Measurements from ENCODE around the gene NFIC. TPM values are rescaled to one million over a fixed set of nuclear protein-coding genes. Genes with fewer than 3 reads are reported as not detected.

Gene NFIC
- polyA plus RNA-seq, 1 experiment = 5.0 TPM

DNA sequence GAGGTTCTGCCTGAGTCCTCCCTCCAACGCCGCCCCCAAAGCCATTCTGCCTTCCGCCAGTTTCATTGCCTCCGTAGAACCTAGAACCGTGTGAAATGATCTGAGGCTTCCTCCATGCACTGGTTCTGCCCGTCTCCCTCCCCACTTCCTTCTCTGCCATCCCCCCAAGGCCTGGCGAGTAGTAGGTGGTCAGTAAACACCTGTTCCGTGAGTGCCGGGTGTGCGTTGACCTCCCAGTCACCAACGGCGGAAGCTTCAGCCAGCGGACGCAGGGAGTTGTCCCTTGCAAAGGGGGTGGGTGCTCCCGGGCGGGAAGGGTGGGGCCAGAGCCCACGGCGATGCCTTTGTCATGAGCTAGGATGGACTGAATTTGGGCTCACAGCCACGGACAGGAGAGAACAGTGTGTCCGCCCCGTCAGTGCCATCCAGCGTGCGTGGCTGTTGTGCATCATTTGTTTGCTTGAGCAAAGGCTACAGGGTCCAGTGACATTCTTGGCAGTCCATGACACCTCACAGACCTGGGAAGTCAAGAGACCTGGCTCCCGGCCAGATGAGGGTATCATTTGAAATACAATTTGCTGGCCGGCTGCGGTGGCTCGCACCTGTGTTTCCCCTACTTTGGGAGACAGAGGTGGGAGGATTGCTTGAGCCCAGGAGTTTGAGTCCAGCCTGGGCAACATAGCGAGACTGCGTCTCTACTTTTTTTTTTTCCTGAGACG, 43.1 kb downstream of the NFIC start:
- CTCF ChIA-PET = interaction anchor here (0.9 to 1.0 kb wide), 2 partner anchors 20 kb away, joined by 3 read pairs; no protein-coding TSS in a partner anchor
- H3K27me3 ChIP-seq (ENCODE audit: control insufficient read depth, insufficient read depth, low read length) = no peaks in the 10 kb centered on the region
- TF ChIP-seq, protein P1, sequence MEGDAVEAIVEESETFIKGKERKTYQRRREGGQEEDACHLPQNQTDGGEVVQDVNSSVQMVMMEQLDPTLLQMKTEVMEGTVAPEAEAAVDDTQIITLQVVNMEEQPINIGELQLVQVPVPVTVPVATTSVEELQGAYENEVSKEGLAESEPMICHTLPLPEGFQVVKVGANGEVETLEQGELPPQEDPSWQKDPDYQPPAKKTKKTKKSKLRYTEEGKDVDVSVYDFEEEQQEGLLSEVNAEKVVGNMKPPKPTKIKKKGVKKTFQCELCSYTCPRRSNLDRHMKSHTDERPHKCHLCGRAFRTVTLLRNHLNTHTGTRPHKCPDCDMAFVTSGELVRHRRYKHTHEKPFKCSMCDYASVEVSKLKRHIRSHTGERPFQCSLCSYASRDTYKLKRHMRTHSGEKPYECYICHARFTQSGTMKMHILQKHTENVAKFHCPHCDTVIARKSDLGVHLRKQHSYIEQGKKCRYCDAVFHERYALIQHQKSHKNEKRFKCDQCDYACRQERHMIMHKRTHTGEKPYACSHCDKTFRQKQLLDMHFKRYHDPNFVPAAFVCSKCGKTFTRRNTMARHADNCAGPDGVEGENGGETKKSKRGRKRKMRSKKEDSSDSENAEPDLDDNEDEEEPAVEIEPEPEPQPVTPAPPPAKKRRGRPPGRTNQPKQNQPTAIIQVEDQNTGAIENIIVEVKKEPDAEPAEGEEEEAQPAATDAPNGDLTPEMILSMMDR (IDR thresholded peaks at IDR 0.05; ENCODE audit: insufficient read depth, low read depth, low read length) = no peak
- H3K36me3 ChIP-seq (ENCODE audit: control insufficient read depth, insufficient read depth, low read length) = peaks cover 5% of the 10 kb centered on the region; the same call in 1 of the 2 replicates
- POLR2A ChIA-PET = no interaction called here
- DNase-seq (ENCODE audit: low read depth) = no peak
- H3K4me3 ChIP-seq (ENCODE audit: low read depth, low read length) = no peak overlapping the region

DNA sequence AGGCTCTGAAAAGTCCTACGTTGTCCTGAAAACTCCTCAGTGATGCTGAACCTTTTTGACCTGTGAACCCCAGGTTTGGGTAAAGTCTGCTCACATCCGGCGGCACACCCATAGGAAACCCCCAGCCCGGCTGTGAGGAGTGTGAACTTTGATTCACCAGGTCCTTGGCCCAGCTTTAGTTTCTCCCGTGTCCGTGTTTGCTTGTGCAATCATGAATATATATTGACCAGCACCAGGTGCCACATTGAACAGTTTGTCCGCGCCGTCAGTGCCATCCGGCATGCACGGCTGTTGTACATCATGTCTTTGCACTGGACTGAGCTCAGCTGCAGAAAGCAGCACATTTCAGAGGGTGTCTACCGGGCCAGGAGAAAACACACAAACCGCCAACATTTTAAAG, 45.3 kb downstream of the NFIC start:
- H3K36me3 ChIP-seq (ENCODE audit: control insufficient read depth, insufficient read depth, low read length) = peaks cover 9% of the 10 kb centered on the region
- no peaks in the 10 kb centered on the region for H3K27me3 ChIP-seq (ENCODE audit: control insufficient read depth, insufficient read depth, low read length)
- ChIA-PET POLR2A (interaction anchor here (0.6 kb wide), 1 partner anchor 18 kb away, joined by 3 read pairs; no protein-coding TSS in a partner anchor), CTCF (interaction anchor here (1.1 kb wide), 1 partner anchor 18 kb away, joined by 10 read pairs; no protein-coding TSS in a partner anchor)
- H3K4me3 ChIP-seq (ENCODE audit: low read depth, low read length) = no peak overlapping the region
- TF ChIP-seq, protein P1 (IDR thresholded peaks at IDR 0.05; ENCODE audit: insufficient read depth, low read depth, low read length) = no peak
- no peak for DNase-seq (ENCODE audit: low read depth)

DNA sequence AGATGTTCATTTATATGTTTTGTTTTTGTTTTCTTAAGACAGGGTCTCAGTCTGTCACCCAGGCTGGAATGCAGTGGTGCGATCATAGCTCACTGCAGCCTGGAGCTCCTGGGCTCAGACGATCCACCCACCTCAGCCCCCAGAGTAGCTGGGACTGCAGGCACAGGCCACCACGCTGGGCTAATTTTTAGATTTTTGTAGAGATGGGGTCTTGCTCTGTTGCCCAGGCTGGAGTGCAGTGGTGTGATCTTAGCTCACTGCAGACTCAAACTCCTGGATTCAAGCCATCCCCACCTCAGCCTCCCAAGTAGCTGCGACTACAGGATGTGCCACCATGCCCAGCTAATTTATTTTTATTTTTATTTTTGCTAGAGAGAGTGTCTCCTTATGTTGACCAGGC, 45.7 kb downstream of the NFIC start:
- DNase-seq (ENCODE audit: low read depth) = no peak
- TF ChIP-seq, protein P1 (IDR thresholded peaks at IDR 0.05; ENCODE audit: insufficient read depth, low read depth, low read length) = no peak
- POLR2A ChIA-PET = interaction anchor here (0.6 kb wide), 1 partner anchor 18 kb away, joined by 3 read pairs; no protein-coding TSS in a partner anchor
- Histone ChIP-seq H3K27me3 (ENCODE audit: control insufficient read depth, insufficient read depth, low read length) (no peaks in the 10 kb centered on the region), H3K36me3 (ENCODE audit: control insufficient read depth, insufficient read depth, low read length) (peaks cover 8% of the 10 kb centered on the region), H3K4me3 (ENCODE audit: low read depth, low read length) (no peak overlapping the region)
- CTCF ChIA-PET = interaction anchor here (1.1 kb wide), 1 partner anchor 17 kb away, joined by 10 read pairs; no protein-coding TSS in a partner anchor

DNA sequence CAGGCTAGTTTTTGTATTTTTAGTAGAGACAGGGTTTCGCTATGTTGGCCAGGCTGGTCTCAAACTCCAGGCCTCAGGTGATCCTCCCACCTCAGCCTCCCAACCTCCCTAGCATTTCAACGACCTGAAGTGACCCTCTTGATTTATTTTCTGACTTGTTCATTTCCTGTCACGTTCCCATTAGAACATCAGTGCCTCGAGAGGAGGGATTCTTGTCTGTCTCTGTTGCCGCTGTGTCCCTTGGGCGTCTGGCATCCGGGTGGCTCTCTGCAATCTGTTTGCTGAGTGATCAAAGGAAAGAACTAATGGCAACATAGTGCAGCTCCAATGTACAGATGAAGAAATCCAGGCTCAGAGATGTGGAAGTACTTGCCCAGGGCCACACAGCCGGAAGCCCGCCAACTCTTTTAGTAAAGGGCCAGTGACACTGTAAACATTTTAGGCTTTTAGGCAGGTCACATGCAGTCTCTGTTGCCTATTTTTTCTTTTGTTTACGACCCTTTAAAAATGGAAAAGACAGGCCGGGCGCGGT, 47.5 kb downstream of the NFIC start:
- TF ChIP-seq, protein P1 (IDR thresholded peaks at IDR 0.05; ENCODE audit: insufficient read depth, low read depth, low read length) = no peak
- no peak overlapping the region for H3K4me3 ChIP-seq (ENCODE audit: low read depth, low read length)
- POLR2A ChIA-PET = no interaction called here
- no peaks in the 10 kb centered on the region for H3K27me3 ChIP-seq (ENCODE audit: control insufficient read depth, insufficient read depth, low read length)
- DNase-seq (ENCODE audit: low read depth) = no peak
- CTCF ChIA-PET = no interaction called here
- H3K36me3 ChIP-seq (ENCODE audit: control insufficient read depth, insufficient read depth, low read length) = peaks cover 9% of the 10 kb centered on the region

DNA sequence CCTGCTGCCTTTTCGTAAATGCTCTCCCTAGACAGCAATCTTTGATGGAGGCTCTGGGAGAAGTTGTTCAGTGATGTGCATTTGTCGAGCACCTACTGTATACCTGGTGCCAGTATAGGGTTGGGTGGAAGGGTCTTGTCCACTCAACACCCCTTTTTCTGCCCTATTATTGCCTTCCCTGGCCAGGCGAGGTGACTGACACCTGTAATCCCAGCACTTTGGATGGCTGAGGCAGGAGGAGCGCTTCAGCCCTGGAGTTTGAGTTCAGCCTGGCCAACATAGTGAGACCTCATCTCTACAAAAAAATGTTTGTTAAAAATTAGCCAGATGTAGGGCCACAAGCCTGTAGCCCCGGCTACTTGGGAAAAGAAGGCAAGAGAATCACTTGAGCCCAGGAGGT, 49.3 kb downstream of the NFIC start:
- H3K4me3 ChIP-seq (ENCODE audit: low read depth, low read length) = no peak overlapping the region
- TF ChIP-seq, protein P1 (IDR thresholded peaks at IDR 0.05; ENCODE audit: insufficient read depth, low read depth, low read length) = no peak
- CTCF ChIA-PET = interaction anchor here (0.9 to 2.6 kb wide), 2 partner anchors 13 to 55 kb away, joined by 3 to 11 read pairs; no protein-coding TSS in a partner anchor
- POLR2A ChIA-PET = no interaction called here
- peaks cover 6% of the 10 kb centered on the region; the same call in 1 of the 2 replicates for H3K36me3 ChIP-seq (ENCODE audit: control insufficient read depth, insufficient read depth, low read length)
- no peaks in the 10 kb centered on the region for H3K27me3 ChIP-seq (ENCODE audit: control insufficient read depth, insufficient read depth, low read length)
- no peak for DNase-seq (ENCODE audit: low read depth)
